ENCODE measurements around the gene RGS6. TPM values are rescaled to one million over a fixed set of nuclear protein-coding genes. Genes with fewer than 3 reads are reported as not detected.

Gene RGS6
- total RNA-seq, 2 donors from 2014 or later, result 1.4 to 4.7 TPM

DNA sequence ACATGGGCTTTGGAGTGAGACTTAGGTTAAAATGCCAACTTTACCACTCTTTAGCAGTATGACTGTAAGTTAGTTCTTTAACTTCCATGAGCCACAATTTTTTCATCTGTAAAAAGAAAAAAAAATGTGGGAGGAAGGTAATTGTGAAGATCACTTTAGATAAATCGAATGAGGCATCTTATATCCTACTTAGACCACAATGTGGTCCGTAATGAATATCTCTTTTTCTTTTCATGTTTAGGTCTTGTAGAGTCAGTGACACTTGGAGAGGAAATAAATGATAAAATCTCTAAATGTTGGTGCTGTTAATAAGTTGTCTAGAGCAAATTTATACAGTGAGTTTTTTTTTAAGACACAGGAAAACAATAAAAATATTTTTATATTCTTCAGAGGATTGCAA is 34.3 kb downstream of the RGS6 start:
- H3K27me3 ChIP-seq (replicated peaks; ENCODE audit: insufficient read depth), result no peaks in the 10 kb centered on the region
- no peak overlapping the region for H3K27ac ChIP-seq
- no peak overlapping the region for H3K4me3 ChIP-seq
- no peaks in the 10 kb centered on the region for H3K36me3 ChIP-seq
- no peak for TF ChIP-seq CTCF (IDR thresholded peaks at IDR 0.05)
- no peak for DNase-seq (ENCODE audit: low spot score)
- no peak for ATAC-seq (ENCODE audit: insufficient number of reproducible peaks, low FRiP score, low read depth)
- H3K4me1 ChIP-seq (ENCODE audit: control insufficient read depth in 1 of 2, low read depth in 2 of 2), result no peaks in the 10 kb centered on the region
- H3K9me3 ChIP-seq, result no peaks in the 10 kb centered on the region

- Histone ChIP-seq H3K36me3 (no peaks in the 10 kb centered on the region), H3K4me1 (ENCODE audit: control insufficient read depth in 1 of 2, low read depth in 2 of 2) (no peaks in the 10 kb centered on the region), H3K27ac (no peak overlapping the region), H3K4me3 (no peak overlapping the region), H3K27me3 (replicated peaks; ENCODE audit: insufficient read depth) (no peaks in the 10 kb centered on the region), H3K9me3 (no peaks in the 10 kb centered on the region)
- DNase-seq (ENCODE audit: low spot score), result no peak
- TF ChIP-seq CTCF (IDR thresholded peaks at IDR 0.05), result no peak
- no peak for ATAC-seq (ENCODE audit: insufficient number of reproducible peaks, low FRiP score, low read depth)
Observed at GRCh38 chr14:71967704-71968103, 35.5 kb downstream of the RGS6 start.

DNA sequence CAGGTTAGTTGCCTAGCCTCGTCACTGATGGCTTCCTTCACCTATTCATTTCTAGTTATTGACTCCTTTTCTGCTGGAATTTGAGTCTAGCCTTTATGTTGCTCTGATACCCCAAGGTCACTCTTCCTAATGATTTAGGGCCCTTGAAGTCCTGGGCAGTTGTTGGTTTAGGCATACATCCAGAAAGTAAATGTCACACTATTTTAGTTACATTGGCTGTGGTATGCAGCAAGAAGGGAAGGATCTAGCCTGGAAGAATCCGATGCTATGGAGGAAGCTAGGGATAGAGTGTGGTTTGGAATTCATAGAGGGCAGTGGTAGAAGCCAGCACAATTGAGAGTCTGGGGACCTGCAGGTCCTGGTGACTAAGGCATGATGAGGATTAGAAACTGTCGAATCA is 38.0 kb downstream of the RGS6 start:
- ATAC-seq (ENCODE audit: insufficient number of reproducible peaks, low FRiP score, low read depth), result no peak
- DNase-seq (ENCODE audit: low spot score), result no peak
- Histone ChIP-seq H3K4me1 (ENCODE audit: control insufficient read depth in 1 of 2, low read depth in 2 of 2) (no peaks in the 10 kb centered on the region), H3K4me3 (no peak overlapping the region), H3K27ac (no peak overlapping the region), H3K36me3 (no peaks in the 10 kb centered on the region), H3K27me3 (replicated peaks; ENCODE audit: insufficient read depth) (no peaks in the 10 kb centered on the region), H3K9me3 (no peaks in the 10 kb centered on the region)
- no peak for TF ChIP-seq CTCF (IDR thresholded peaks at IDR 0.05)

DNA sequence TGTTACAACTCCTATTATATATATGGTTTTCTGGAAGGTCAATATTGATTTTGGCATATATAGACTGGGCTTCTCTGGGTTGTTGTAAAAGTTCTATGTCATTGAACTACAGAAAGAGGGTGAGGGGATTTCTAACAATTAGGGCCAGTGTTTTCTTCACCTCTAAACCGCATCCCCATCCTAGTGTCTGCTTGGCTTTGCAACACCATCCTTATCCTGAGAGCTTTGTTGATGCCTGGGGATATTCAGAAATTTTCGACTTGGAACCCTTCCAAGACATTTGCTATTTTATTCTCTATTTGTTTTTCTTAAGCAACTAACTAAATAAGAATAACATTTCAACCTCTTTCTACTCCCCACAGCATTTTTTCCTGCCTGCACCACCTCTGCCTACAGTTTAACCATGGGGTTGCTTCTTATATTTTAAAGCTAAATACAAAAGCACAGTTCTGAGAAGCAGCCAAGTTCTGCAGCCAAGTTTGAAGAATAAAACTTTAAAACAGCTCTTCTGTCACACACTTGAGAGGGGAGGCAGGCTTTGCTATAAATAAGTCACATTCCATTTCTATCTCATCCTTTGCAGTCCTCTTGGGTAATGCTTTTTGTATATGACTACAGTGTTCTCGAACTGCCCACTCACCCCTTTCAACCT is 53.4 kb downstream of the RGS6 start:
- no peak overlapping the region for H3K27ac ChIP-seq
- H3K27me3 ChIP-seq (replicated peaks; ENCODE audit: insufficient read depth), result no peaks in the 10 kb centered on the region
- DNase-seq (ENCODE audit: low spot score), result no peak
- no peak for TF ChIP-seq CTCF (IDR thresholded peaks at IDR 0.05)
- no peak for ATAC-seq (ENCODE audit: insufficient number of reproducible peaks, low FRiP score, low read depth)
- no peaks in the 10 kb centered on the region for H3K9me3 ChIP-seq
- peaks cover 3 to 18% of the 10 kb centered on the region in 2 donors for H3K4me1 ChIP-seq (ENCODE audit: control insufficient read depth in 1 of 2, low read depth in 2 of 2)
- no peaks in the 10 kb centered on the region for H3K36me3 ChIP-seq
- no peak overlapping the region for H3K4me3 ChIP-seq

- Histone ChIP-seq H3K9me3 (no peaks in the 10 kb centered on the region), H3K36me3 (no peaks in the 10 kb centered on the region), H3K27ac (no peak overlapping the region), H3K4me3 (no peak overlapping the region), H3K27me3 (replicated peaks; ENCODE audit: insufficient read depth) (no peaks in the 10 kb centered on the region), H3K4me1 (ENCODE audit: control insufficient read depth in 1 of 2, low read depth in 2 of 2) (peaks cover 3 to 18% of the 10 kb centered on the region in 2 donors)
- no peak for TF ChIP-seq CTCF (IDR thresholded peaks at IDR 0.05)
- ATAC-seq (ENCODE audit: insufficient number of reproducible peaks, low FRiP score, low read depth) (no peak), DNase-seq (ENCODE audit: low spot score) (no peak)
Observed at GRCh38 chr14:71988476-71988875, 56.2 kb downstream of the RGS6 start.
